Activated naive CD8-positive, alpha-beta T cell (primary cell): ENCODE data around the gene CASP9.
"Not testable (repeated sequence)": the region's sequence is repeated elsewhere in the genome, so short reads cannot be mapped to it uniquely, and the experiment has no call there.

Experiments used
- H3K27ac Mint-ChIP-seq: one replicate; pipeline ENCODE4 v1.8.0; 2021; ENCODE audit warnings: mixed read lengths
- H3K27me3 Mint-ChIP-seq: one replicate; pipeline ENCODE4 v1.8.0; 2021; ENCODE audit warnings: mixed read lengths
- H3K36me3 Mint-ChIP-seq: one replicate; pipeline ENCODE4 v1.8.0; 2021; ENCODE audit warnings: mixed read lengths
- H3K4me1 Mint-ChIP-seq: one replicate; pipeline ENCODE4 v1.8.0; 2021; ENCODE audit warnings: low read depth, mixed read lengths
- H3K4me3 Mint-ChIP-seq: one replicate; pipeline ENCODE4 v1.8.0; 2021; ENCODE audit warnings: mild to moderate bottlenecking, mixed read lengths
- H3K9me3 Mint-ChIP-seq: one replicate; pipeline ENCODE4 v1.8.0; 2021; ENCODE audit warnings: low read depth, mixed read lengths

CASP9 gene

GRCh38 chr1:15471723-15472122 lies 52.3 kb downstream of the CASP9 start:
- not testable (repeated sequence) for H3K9me3 Mint-ChIP-seq, H3K27me3 Mint-ChIP-seq, H3K4me3 Mint-ChIP-seq, H3K27ac Mint-ChIP-seq, H3K4me1 Mint-ChIP-seq, H3K36me3 Mint-ChIP-seq

GRCh38 chr1:15471067-15471466 lies 52.9 kb downstream of the CASP9 start:
- H3K27ac Mint-ChIP-seq, H3K4me1 Mint-ChIP-seq, H3K9me3 Mint-ChIP-seq, H3K4me3 Mint-ChIP-seq, H3K36me3 Mint-ChIP-seq, H3K27me3 Mint-ChIP-seq: not testable (repeated sequence)

GRCh38 chr1:15469821-15470448 lies 54.1 kb downstream of the CASP9 start:
- not testable (repeated sequence) for H3K4me1 Mint-ChIP-seq, H3K27me3 Mint-ChIP-seq, H3K9me3 Mint-ChIP-seq, H3K27ac Mint-ChIP-seq, H3K4me3 Mint-ChIP-seq, H3K36me3 Mint-ChIP-seq

GRCh38 chr1:15469361-15469760 lies 54.7 kb downstream of the CASP9 start:
- Mint-ChIP-seq H3K4me3 (no peak overlapping the region), H3K27ac (no peak overlapping the region), H3K9me3 (no peaks in the 10 kb centered on the region), H3K27me3 (peaks cover 2% of the 10 kb centered on the region), H3K4me1 (no peaks in the 10 kb centered on the region), H3K36me3 (no peaks in the 10 kb centered on the region)

- Mint-ChIP-seq H3K27me3 (peaks cover 2% of the 10 kb centered on the region), H3K27ac (no peak overlapping the region), H3K4me1 (no peaks in the 10 kb centered on the region), H3K4me3 (no peak overlapping the region), H3K36me3 (no peaks in the 10 kb centered on the region), H3K9me3 (no peaks in the 10 kb centered on the region)
These were observed 55.9 kb downstream of the CASP9 start for GRCh38 chr1:15468145-15468544.

- not testable (repeated sequence) for H3K9me3 Mint-ChIP-seq, H3K4me3 Mint-ChIP-seq, H3K36me3 Mint-ChIP-seq, H3K27me3 Mint-ChIP-seq, H3K27ac Mint-ChIP-seq, H3K4me1 Mint-ChIP-seq
These were observed 56.9 kb downstream of the CASP9 start for GRCh38 chr1:15466955-15467625.

- Mint-ChIP-seq H3K27me3 (peaks cover 2% of the 10 kb centered on the region), H3K36me3 (no peaks in the 10 kb centered on the region), H3K4me3 (no peak overlapping the region), H3K4me1 (no peaks in the 10 kb centered on the region), H3K9me3 (no peaks in the 10 kb centered on the region), H3K27ac (no peak overlapping the region)
These were observed 58.3 kb downstream of the CASP9 start for GRCh38 chr1:15465674-15466073.

- H3K4me1 Mint-ChIP-seq, H3K4me3 Mint-ChIP-seq, H3K9me3 Mint-ChIP-seq, H3K36me3 Mint-ChIP-seq, H3K27ac Mint-ChIP-seq, H3K27me3 Mint-ChIP-seq: not testable (repeated sequence)
These were observed 60.1 kb downstream of the CASP9 start for GRCh38 chr1:15463926-15464322.

- not testable (repeated sequence) for H3K4me1 Mint-ChIP-seq
These were observed 60.8 kb downstream of the CASP9 start for GRCh38 chr1:15463064-15463800.

GRCh38 chr1:15460708-15461095 lies 63.3 kb downstream of the CASP9 start:
- H3K4me3 Mint-ChIP-seq = no peak overlapping the region
- no peaks in the 10 kb centered on the region for H3K9me3 Mint-ChIP-seq
- no peaks in the 10 kb centered on the region for H3K36me3 Mint-ChIP-seq
- no peak overlapping the region for H3K27ac Mint-ChIP-seq
- H3K4me1 Mint-ChIP-seq = no peaks in the 10 kb centered on the region
- peaks cover 2% of the 10 kb centered on the region for H3K27me3 Mint-ChIP-seq

More at GRCh38 chr1:15463064-15463800, 60.8 kb downstream of the CASP9 start:
- not testable (repeated sequence) for H3K4me3 Mint-ChIP-seq, H3K27me3 Mint-ChIP-seq, H3K9me3 Mint-ChIP-seq, H3K27ac Mint-ChIP-seq, H3K36me3 Mint-ChIP-seq

GRCh38 chr1:15459771-15460707 lies 64.0 kb downstream of the CASP9 start:
- Mint-ChIP-seq H3K4me1 (no peaks in the 10 kb centered on the region), H3K27me3 (peaks cover 2% of the 10 kb centered on the region), H3K4me3 (no peak overlapping the region), H3K27ac (no peak overlapping the region), H3K9me3 (no peaks in the 10 kb centered on the region), H3K36me3 (no peaks in the 10 kb centered on the region)

GRCh38 chr1:15458388-15458787 lies 65.6 kb downstream of the CASP9 start:
- not testable (repeated sequence) for H3K4me1 Mint-ChIP-seq, H3K9me3 Mint-ChIP-seq, H3K27me3 Mint-ChIP-seq, H3K4me3 Mint-ChIP-seq, H3K36me3 Mint-ChIP-seq, H3K27ac Mint-ChIP-seq

GRCh38 chr1:15457585-15457984 lies 66.4 kb downstream of the CASP9 start:
- H3K4me1 Mint-ChIP-seq = no peaks in the 10 kb centered on the region
- H3K4me3 Mint-ChIP-seq = no peak overlapping the region
- H3K27ac Mint-ChIP-seq = no peak overlapping the region
- no peaks in the 10 kb centered on the region for H3K27me3 Mint-ChIP-seq
- H3K9me3 Mint-ChIP-seq = no peaks in the 10 kb centered on the region
- H3K36me3 Mint-ChIP-seq = no peaks in the 10 kb centered on the region

- H3K27me3 Mint-ChIP-seq = no peaks in the 10 kb centered on the region
- no peak within 1 kb of the TSS for H3K27ac Mint-ChIP-seq
- H3K4me1 Mint-ChIP-seq = no peaks in the 10 kb centered on the region
- H3K9me3 Mint-ChIP-seq = no peaks in the 10 kb centered on the region
- no peak within 1 kb of the TSS for H3K4me3 Mint-ChIP-seq
- H3K36me3 Mint-ChIP-seq = no peaks in the 10 kb centered on the region
These were observed 67.6 kb downstream of the CASP9 start, which contains the start of gene CELA2A for GRCh38 chr1:15456313-15456954. Gene CELA2A (plus strand): TSS chr1:15456732. CDS start chr1:15456754, 22 bp downstream.
